SU-DHL-6 (cell line): ENCODE results near the gene ULK3.

Source experiments
- H2AFZ ChIP-seq: fragments of 200-600 bp; sonication (generic); 2 replicates; pipeline ENCODE4 v1.6.1; 2014; ENCODE audit warnings: low read depth, mild to moderate bottlenecking, moderate library complexity, mixed read lengths, antibody characterized with exemption, low read length; ENCODE audit not compliant: severe bottlenecking
- H3F3A ChIP-seq: fragments of 200-600 bp; shearing (Covaris generic); 2 replicates; pipeline ENCODE4 v1.6.0; 2016; ENCODE audit warnings: antibody characterized with exemption, mild to moderate bottlenecking; ENCODE audit not compliant: insufficient read depth
- H3K27ac ChIP-seq: fragments of 200-600 bp; sonication (generic); 2 replicates; pipeline ENCODE4 v1.5.1; 2016; ENCODE audit warnings: low read depth, mild to moderate bottlenecking, low read length, moderate library complexity, mixed read lengths
- H3K27me3 ChIP-seq: fragments of 200-600 bp; sonication (generic), shearing (Covaris generic); 2 replicates; pipeline ENCODE4 v1.6.0; 2014; ENCODE audit warnings: mild to moderate bottlenecking, low read length
- H3K36me3 ChIP-seq: fragments of 200-600 bp; sonication (generic); 2 replicates; pipeline ENCODE4 v1.6.1; 2014; ENCODE audit warnings: mild to moderate bottlenecking, low read length, mixed read lengths
- H3K4me2 ChIP-seq: fragments of 300-600, 200-600 bp; shearing (Covaris generic), sonication (generic); 2 replicates; pipeline ENCODE4 v1.6.0; 2014; ENCODE audit warnings: low read length, low read depth, mild to moderate bottlenecking; ENCODE audit not compliant: poor library complexity, severe bottlenecking
- H3K4me3 ChIP-seq: fragments of 200-600 bp; sonication (generic); 2 replicates; pipeline ENCODE4 v1.5.1; 2014; ENCODE audit warnings: antibody characterized with exemption, low read length, mild to moderate bottlenecking, mixed read lengths; ENCODE audit not compliant: insufficient read depth, poor library complexity, severe bottlenecking
- H3K79me2 ChIP-seq: fragments of 200-600 bp; sonication (generic); 2 replicates; pipeline ENCODE4 v1.6.1; 2014; ENCODE audit warnings: mild to moderate bottlenecking, low read length, moderate library complexity; ENCODE audit not compliant: insufficient read depth
- H3K9ac ChIP-seq: fragments of 200-600 bp; sonication (generic); 2 replicates; pipeline ENCODE4 v1.7.0; 2014; ENCODE audit warnings: mild to moderate bottlenecking, low read length
- H3K9me2 ChIP-seq: fragments of 200-600 bp; sonication (generic); replicated peaks from 2 replicates; pipeline ENCODE4 v1.6.1; 2014; ENCODE audit warnings: low read length; ENCODE audit not compliant: insufficient read depth
- H3K9me3 ChIP-seq: fragments of 200-600 bp; sonication (generic); 2 replicates; pipeline ENCODE4 v1.6.1; 2014; ENCODE audit warnings: low read length, mixed read lengths; ENCODE audit not compliant: insufficient read depth
- H4K20me1 ChIP-seq: fragments of 200-600 bp; sonication (generic); 2 replicates; pipeline ENCODE4 v1.6.1; 2014; ENCODE audit warnings: low read depth, mild to moderate bottlenecking, antibody characterized with exemption, low read length, moderate library complexity, mixed read lengths
- EZH2phosphoT487 ChIP-seq: fragments of 200-600 bp; sonication (generic), shearing (Covaris generic); conservative IDR thresholded peaks from 2 replicates; pipeline ENCODE4 v1.6.1; 2018; ENCODE audit warnings: mild to moderate bottlenecking, antibody characterized with exemption, low read length, moderate library complexity, mixed read lengths
- TF ChIP-seq, protein P1 (sequence below): fragments of 200-600 bp; sonication (generic); IDR thresholded peaks from one replicate; pipeline ENCODE4 v1.5.1; 2017; ENCODE audit warnings: antibody characterized with exemption, mild to moderate bottlenecking, low read length, moderate library complexity; ENCODE audit not compliant: insufficient read depth, poor library complexity, severe bottlenecking

The ULK3 gene

DNA sequence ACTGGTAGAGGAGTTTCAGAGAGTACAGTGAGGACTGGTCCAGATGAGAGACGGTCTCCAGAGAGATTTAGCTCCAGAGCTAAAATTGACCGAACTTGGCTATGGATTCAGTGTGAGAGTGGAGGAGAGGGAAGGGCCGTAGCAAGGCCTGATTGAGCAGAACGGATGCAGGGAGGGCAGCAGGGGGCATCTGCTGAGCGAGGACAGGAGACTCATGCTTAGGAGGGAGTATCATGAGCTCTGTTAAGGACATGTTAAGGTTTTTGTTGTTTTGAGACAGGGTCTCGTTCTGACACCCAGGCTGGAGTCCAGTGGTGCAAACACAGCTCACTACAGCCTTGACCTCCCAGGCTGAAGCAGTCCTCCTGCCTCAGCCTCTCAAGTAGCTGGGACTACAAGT, 38.0 kb downstream of the ULK3 start:
- H3K27ac ChIP-seq: no peak overlapping the region
- H3K27me3 ChIP-seq: no peaks in the 10 kb centered on the region
- H3K36me3 ChIP-seq: peaks cover 28% of the 10 kb centered on the region
- H3K9ac ChIP-seq: no peak overlapping the region
- H3K4me2 ChIP-seq: no peak overlapping the region
- no peak overlapping the region for H2AFZ ChIP-seq
- H3K9me2 ChIP-seq: no peaks in the 10 kb centered on the region
- H3K4me3 ChIP-seq: no peak overlapping the region
- no peaks in the 10 kb centered on the region for H3K79me2 ChIP-seq
- H4K20me1 ChIP-seq: no peaks in the 10 kb centered on the region
- no peaks in the 10 kb centered on the region for H3K9me3 ChIP-seq
- H3F3A ChIP-seq: peaks cover 17% of the 10 kb centered on the region; the same call in 1 of the 2 replicates
- TF ChIP-seq, protein P1, sequence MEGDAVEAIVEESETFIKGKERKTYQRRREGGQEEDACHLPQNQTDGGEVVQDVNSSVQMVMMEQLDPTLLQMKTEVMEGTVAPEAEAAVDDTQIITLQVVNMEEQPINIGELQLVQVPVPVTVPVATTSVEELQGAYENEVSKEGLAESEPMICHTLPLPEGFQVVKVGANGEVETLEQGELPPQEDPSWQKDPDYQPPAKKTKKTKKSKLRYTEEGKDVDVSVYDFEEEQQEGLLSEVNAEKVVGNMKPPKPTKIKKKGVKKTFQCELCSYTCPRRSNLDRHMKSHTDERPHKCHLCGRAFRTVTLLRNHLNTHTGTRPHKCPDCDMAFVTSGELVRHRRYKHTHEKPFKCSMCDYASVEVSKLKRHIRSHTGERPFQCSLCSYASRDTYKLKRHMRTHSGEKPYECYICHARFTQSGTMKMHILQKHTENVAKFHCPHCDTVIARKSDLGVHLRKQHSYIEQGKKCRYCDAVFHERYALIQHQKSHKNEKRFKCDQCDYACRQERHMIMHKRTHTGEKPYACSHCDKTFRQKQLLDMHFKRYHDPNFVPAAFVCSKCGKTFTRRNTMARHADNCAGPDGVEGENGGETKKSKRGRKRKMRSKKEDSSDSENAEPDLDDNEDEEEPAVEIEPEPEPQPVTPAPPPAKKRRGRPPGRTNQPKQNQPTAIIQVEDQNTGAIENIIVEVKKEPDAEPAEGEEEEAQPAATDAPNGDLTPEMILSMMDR: no peak
- TF ChIP-seq EZH2phosphoT487: no peak

DNA sequence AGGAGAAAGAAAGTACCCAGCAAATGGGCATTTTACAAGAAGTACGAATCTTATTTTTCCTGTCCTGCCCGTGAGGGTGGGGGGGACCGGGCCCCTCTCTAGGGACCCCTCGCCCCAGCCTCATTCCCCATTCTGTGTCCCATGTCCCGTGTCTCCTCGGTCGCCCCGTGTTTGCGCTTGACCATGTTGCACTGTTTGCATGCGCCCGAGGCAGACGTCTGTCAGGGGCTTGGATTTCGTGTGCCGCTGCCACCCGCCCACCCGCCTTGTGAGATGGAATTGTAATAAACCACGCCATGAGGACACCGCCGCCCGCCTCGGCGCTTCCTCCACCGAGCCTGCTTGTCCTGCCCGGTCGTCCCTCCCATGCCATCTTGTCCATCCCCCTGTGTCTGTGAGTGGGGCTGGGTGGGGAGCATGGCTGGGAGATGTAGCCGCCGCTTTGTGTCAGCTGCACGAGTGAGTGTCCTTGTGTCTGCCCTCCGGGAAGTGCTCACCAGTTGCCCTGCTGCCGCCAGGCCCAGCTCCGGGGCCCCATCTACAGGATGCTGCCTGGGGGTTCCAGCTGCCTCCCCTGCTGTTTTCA, 40.0 kb downstream of the ULK3 start:
- Histone ChIP-seq H3K27me3 (no peaks in the 10 kb centered on the region), H3K36me3 (peaks cover 28% of the 10 kb centered on the region), H3K9me3 (no peaks in the 10 kb centered on the region), H3K79me2 (peaks cover 3% of the 10 kb centered on the region; the same call in 1 of the 2 replicates), H3K4me3 (no peak overlapping the region), H3K9me2 (no peaks in the 10 kb centered on the region), H4K20me1 (no peaks in the 10 kb centered on the region), H3K4me2 (no peak overlapping the region), H3K9ac (no peak overlapping the region), H3F3A (peaks cover 28% of the 10 kb centered on the region; the same call in 1 of the 2 replicates), H3K27ac (no peak overlapping the region), H2AFZ (no peak overlapping the region)
- TF ChIP-seq EZH2phosphoT487: no peak
- TF ChIP-seq, protein P1: no peak

DNA sequence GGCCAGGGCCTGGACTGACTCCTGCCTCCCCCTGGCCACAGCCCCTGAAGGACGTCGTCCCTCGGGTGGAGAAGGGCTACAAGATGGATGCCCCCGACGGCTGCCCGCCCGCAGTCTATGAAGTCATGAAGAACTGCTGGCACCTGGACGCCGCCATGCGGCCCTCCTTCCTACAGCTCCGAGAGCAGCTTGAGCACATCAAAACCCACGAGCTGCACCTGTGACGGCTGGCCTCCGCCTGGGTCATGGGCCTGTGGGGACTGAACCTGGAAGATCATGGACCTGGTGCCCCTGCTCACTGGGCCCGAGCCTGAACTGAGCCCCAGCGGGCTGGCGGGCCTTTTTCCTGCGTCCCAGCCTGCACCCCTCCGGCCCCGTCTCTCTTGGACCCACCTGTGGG, 40.7 kb downstream of the ULK3 start:
- Histone ChIP-seq H3K9me3 (no peaks in the 10 kb centered on the region), H2AFZ (no peak overlapping the region), H3F3A (peaks cover 28% of the 10 kb centered on the region; the same call in 1 of the 2 replicates), H4K20me1 (no peaks in the 10 kb centered on the region), H3K27me3 (no peaks in the 10 kb centered on the region), H3K79me2 (peaks cover 9% of the 10 kb centered on the region; the same call in 1 of the 2 replicates), H3K27ac (no peak overlapping the region), H3K36me3 (peaks cover 28% of the 10 kb centered on the region), H3K9me2 (no peaks in the 10 kb centered on the region), H3K4me3 (no peak overlapping the region), H3K9ac (no peak overlapping the region), H3K4me2 (no peak overlapping the region)
- TF ChIP-seq EZH2phosphoT487: no peak
- TF ChIP-seq, protein P1: no peak
